ENCODE results near the gene CYB5D1.

- TF ChIP-seq EZH2 (IDR thresholded peaks at IDR 0.05; ENCODE audit: borderline replicate concordance, low read depth, low read length, severe bottlenecking), result no peak
- TF ChIP-seq, protein P1, sequence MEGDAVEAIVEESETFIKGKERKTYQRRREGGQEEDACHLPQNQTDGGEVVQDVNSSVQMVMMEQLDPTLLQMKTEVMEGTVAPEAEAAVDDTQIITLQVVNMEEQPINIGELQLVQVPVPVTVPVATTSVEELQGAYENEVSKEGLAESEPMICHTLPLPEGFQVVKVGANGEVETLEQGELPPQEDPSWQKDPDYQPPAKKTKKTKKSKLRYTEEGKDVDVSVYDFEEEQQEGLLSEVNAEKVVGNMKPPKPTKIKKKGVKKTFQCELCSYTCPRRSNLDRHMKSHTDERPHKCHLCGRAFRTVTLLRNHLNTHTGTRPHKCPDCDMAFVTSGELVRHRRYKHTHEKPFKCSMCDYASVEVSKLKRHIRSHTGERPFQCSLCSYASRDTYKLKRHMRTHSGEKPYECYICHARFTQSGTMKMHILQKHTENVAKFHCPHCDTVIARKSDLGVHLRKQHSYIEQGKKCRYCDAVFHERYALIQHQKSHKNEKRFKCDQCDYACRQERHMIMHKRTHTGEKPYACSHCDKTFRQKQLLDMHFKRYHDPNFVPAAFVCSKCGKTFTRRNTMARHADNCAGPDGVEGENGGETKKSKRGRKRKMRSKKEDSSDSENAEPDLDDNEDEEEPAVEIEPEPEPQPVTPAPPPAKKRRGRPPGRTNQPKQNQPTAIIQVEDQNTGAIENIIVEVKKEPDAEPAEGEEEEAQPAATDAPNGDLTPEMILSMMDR (IDR thresholded peaks at IDR 0.05; ENCODE audit: borderline replicate concordance, extremely low read depth, low read length, poor library complexity, severe bottlenecking), result no peak
These were observed 40.7 kb upstream of the CYB5D1 start for GRCh38 chr17:7816926-7817642.

All from DND-41 (cell line).